Peyer's patch (tissue), 4 donors: ENCODE results near the gene CTNNA2. TPM values are rescaled to one million over a fixed set of nuclear protein-coding genes. Genes with fewer than 3 reads are reported as not detected.

ENCODE experiments used
- DNase-seq, 3 donors: peaks; one replicate each; pipeline ENCODE4 v3.0.0-alpha.2; 2017 to 2019
- H3K27ac ChIP-seq, 4 donors: fragments of 200-600 bp; sonication (generic); one replicate each; pipeline ENCODE4 v1.5.1; 2016 to 2019
- H3K27me3 ChIP-seq, 2 donors: fragments of 200-600 bp; sonication (generic); one replicate each; pipeline ENCODE4 v1.5.1; 2019
- H3K36me3 ChIP-seq, 3 donors: fragments of 200-600 bp; sonication (generic); one replicate each; pipeline ENCODE4 v1.5.1; 2016 to 2019
- H3K4me1 ChIP-seq, 4 donors: fragments of 200-600 bp; sonication (generic); one replicate each; pipeline ENCODE4 v1.5.1; 2016 to 2019
- H3K4me3 ChIP-seq, 4 donors: fragments of 200-600 bp; sonication (generic); 1 replicate in 3 of 4; 2 replicates in 1 of 4; pipeline ENCODE4 v1.5.1; 2016 to 2019; ENCODE audit warnings: mild to moderate bottlenecking in 1 of 4
- H3K9me3 ChIP-seq, 4 donors: fragments of 200-600 bp; sonication (generic); one replicate each; pipeline ENCODE4 v1.5.1; 2016 to 2019; ENCODE audit warnings: mild to moderate bottlenecking in 1 of 4
- POLR2A ChIP-seq, 2 donors: fragments of 450-650 bp; IDR thresholded peaks; one replicate each; pipeline ENCODE4 v1.5.1; 2017; ENCODE audit warnings: antibody characterized with exemption in 2 of 2, mild to moderate bottlenecking in 2 of 2, moderate library complexity in 2 of 2
- total RNA-seq, 4 donors: library from RNA; depleted of rRNA; stranded (reverse); fragments of >200 nt; gene quantifications; one replicate each; pipeline ENCODE4 v1.1.0, GENCODE V29; 2016
- TF ChIP-seq, protein P1 (sequence below), 6 experiments: fragments of 450-650 bp in 4 of 6; fragments of 200-600 bp in 2 of 6; sonication (generic) in 1 of 6; IDR thresholded peaks; one replicate each; pipeline ENCODE4 v1.5.1; 2017 to 2019; ENCODE audit warnings: antibody characterized with exemption in 6 of 6, mild to moderate bottlenecking in 3 of 6, moderate library complexity in 1 of 6

CTNNA2 gene
- total RNA-seq, 4 donors from 2014 or later, result 0.67 to 5.3 (median 0.88) TPM; not detected in 1

DNA sequence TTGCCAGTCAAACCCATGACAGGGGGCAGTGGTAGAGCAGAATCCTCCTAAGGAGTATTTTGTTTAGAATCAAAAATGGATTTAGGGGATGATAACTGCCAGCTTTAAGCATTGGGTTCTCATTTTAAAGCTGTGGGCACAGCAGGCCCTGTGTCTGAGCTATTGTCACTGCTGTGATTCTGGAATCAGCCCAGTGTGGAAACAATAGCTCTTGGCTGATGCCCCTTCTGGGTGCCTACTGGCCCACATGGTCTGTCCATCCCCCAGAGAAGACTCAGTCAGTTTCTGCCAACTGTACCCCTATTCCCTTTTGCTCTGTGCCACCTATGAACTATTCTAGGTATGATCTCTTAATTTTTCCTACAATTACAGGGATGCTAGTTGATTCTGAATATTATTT lies 883.4 kb downstream of the CTNNA2 start:
- Histone ChIP-seq H3K27me3 (no peaks in the 10 kb centered on the region), H3K27ac (no peak overlapping the region), H3K4me1 (no peaks in the 10 kb centered on the region), H3K36me3 (no peaks in the 10 kb centered on the region), H3K4me3 (no peak overlapping the region), H3K9me3 (no peaks in the 10 kb centered on the region)
- DNase-seq, result no peak
- TF ChIP-seq, protein P1, sequence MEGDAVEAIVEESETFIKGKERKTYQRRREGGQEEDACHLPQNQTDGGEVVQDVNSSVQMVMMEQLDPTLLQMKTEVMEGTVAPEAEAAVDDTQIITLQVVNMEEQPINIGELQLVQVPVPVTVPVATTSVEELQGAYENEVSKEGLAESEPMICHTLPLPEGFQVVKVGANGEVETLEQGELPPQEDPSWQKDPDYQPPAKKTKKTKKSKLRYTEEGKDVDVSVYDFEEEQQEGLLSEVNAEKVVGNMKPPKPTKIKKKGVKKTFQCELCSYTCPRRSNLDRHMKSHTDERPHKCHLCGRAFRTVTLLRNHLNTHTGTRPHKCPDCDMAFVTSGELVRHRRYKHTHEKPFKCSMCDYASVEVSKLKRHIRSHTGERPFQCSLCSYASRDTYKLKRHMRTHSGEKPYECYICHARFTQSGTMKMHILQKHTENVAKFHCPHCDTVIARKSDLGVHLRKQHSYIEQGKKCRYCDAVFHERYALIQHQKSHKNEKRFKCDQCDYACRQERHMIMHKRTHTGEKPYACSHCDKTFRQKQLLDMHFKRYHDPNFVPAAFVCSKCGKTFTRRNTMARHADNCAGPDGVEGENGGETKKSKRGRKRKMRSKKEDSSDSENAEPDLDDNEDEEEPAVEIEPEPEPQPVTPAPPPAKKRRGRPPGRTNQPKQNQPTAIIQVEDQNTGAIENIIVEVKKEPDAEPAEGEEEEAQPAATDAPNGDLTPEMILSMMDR (IDR thresholded peaks at IDR 0.05), result no peak

GRCh38 chr2:80403081-80403480 lies 890.2 kb downstream of the CTNNA2 start:
- Histone ChIP-seq H3K27me3 (no peaks in the 10 kb centered on the region), H3K27ac (no peak overlapping the region), H3K36me3 (no peaks in the 10 kb centered on the region), H3K9me3 (no peaks in the 10 kb centered on the region), H3K4me1 (no peaks in the 10 kb centered on the region), H3K4me3 (no peak overlapping the region)
- TF ChIP-seq POLR2A (IDR thresholded peaks at IDR 0.05), result no peak
- TF ChIP-seq, protein P1 (IDR thresholded peaks at IDR 0.05), result no peak
- no peak for DNase-seq

DNA sequence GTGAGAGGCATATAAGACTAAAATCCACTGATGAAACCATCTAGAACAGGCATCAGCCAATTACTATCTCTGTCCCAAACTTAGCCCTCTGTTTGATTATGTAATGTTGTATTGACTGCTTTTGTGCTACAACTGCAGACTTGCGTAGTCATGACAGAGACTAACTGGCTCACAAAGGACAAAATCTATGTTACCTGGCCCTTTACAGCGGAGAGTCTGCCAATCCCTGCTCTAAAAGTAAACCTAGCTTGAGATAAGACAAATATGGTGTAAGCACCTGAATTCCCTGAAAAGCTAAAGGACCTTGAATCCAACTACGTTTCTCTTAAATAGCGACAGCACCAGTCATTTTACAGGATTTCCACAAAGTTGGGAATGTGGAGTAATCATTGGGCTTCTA lies 894.5 kb downstream of the CTNNA2 start:
- TF ChIP-seq, protein P1 (IDR thresholded peaks at IDR 0.05), result no peak
- no peak for TF ChIP-seq POLR2A (IDR thresholded peaks at IDR 0.05)
- no peaks in the 10 kb centered on the region for H3K27me3 ChIP-seq
- no peaks in the 10 kb centered on the region for H3K9me3 ChIP-seq
- no peaks in the 10 kb centered on the region for H3K36me3 ChIP-seq
- DNase-seq, result no peak
- H3K4me1 ChIP-seq, result no peaks in the 10 kb centered on the region
- H3K4me3 ChIP-seq, result no peak overlapping the region
- no peak overlapping the region for H3K27ac ChIP-seq

GRCh38 chr2:80410346-80410745 lies 897.5 kb downstream of the CTNNA2 start:
- Histone ChIP-seq H3K4me3 (no peak overlapping the region), H3K36me3 (no peaks in the 10 kb centered on the region), H3K27ac (no peak overlapping the region), H3K9me3 (no peaks in the 10 kb centered on the region), H3K27me3 (no peaks in the 10 kb centered on the region), H3K4me1 (no peaks in the 10 kb centered on the region)
- TF ChIP-seq POLR2A (IDR thresholded peaks at IDR 0.05), result no peak
- TF ChIP-seq, protein P1 (IDR thresholded peaks at IDR 0.05), result no peak
- DNase-seq, result no peak

DNA sequence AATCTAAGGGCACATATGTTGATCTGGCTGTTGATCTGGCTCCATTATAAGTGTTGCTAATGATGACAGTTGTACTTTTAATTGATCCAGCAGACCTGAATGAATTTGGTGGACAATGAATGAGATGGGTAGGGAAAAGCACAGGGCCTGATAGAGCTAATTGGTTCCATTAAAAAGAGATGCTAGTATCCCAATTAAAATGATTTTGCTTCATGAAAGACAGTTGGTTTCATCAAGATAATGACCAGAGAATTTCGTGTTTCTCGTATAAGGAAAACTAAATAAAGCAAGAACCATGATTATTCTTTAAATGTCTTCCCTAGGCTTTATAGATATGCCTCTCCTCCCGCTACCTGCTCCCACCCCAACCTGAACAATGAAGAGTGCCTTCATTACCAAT lies 900.3 kb downstream of the CTNNA2 start:
- H3K36me3 ChIP-seq, result no peaks in the 10 kb centered on the region
- TF ChIP-seq, protein P1 (IDR thresholded peaks at IDR 0.05), result no peak
- no peak for TF ChIP-seq POLR2A (IDR thresholded peaks at IDR 0.05)
- no peak overlapping the region for H3K4me3 ChIP-seq
- H3K27me3 ChIP-seq, result no peaks in the 10 kb centered on the region
- H3K9me3 ChIP-seq, result no peaks in the 10 kb centered on the region
- H3K27ac ChIP-seq, result no peak overlapping the region
- no peaks in the 10 kb centered on the region for H3K4me1 ChIP-seq
- no peak for DNase-seq

DNA sequence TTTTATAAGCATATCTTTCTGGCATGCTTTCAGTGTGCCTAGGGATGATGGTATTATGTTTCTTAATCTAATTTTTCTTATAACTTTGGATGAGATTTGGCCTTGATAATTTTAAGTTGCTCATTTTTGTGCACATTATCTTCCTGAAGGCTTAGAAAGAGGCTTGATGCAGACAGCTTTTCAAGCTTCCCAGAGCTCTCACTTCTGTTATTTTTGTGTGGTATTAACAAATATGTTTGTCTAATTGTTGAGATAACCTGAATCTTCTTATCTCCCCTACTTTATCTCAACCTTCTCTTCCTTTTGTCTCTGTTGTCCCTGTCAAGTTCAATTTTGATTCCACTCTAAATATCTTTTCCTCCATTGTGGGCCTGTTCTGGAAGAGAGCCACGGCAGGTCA lies 904.9 kb downstream of the CTNNA2 start:
- no peaks in the 10 kb centered on the region for H3K4me1 ChIP-seq
- no peaks in the 10 kb centered on the region for H3K9me3 ChIP-seq
- H3K36me3 ChIP-seq, result no peaks in the 10 kb centered on the region
- TF ChIP-seq, protein P1 (IDR thresholded peaks at IDR 0.05), result no peak
- TF ChIP-seq POLR2A (IDR thresholded peaks at IDR 0.05), result no peak
- H3K27ac ChIP-seq, result no peak overlapping the region
- no peak overlapping the region for H3K4me3 ChIP-seq
- H3K27me3 ChIP-seq, result no peaks in the 10 kb centered on the region
- DNase-seq, result no peak
